B cell (primary cell): Measurements from ENCODE around the gene SAMD3.
"Not testable (repeated sequence)": the region's sequence is repeated elsewhere in the genome, so short reads cannot be mapped to it uniquely, and the experiment has no call there.

Source experiments
- CTCF ChIP-seq: fragments of 200-600 bp; IDR thresholded peaks from one replicate; pipeline ENCODE4 v1.8.0; 2022; ENCODE audit warnings: antibody characterized with exemption, mild to moderate bottlenecking
- EZH2 ChIP-seq: IDR thresholded peaks from 2 replicates; pipeline ENCODE4 v1.6.1; 2012; ENCODE audit warnings: borderline replicate concordance, low read depth, mild to moderate bottlenecking, moderate library complexity, low read length; ENCODE audit not compliant: insufficient read depth, poor library complexity, severe bottlenecking

GRCh38 chr6:130260050-130260462 lies 37.3 kb upstream of the SAMD3 start:
- not testable (repeated sequence) for TF ChIP-seq CTCF, EZH2
